ENCODE data around the gene EPAS1.

- TF ChIP-seq, protein P1, sequence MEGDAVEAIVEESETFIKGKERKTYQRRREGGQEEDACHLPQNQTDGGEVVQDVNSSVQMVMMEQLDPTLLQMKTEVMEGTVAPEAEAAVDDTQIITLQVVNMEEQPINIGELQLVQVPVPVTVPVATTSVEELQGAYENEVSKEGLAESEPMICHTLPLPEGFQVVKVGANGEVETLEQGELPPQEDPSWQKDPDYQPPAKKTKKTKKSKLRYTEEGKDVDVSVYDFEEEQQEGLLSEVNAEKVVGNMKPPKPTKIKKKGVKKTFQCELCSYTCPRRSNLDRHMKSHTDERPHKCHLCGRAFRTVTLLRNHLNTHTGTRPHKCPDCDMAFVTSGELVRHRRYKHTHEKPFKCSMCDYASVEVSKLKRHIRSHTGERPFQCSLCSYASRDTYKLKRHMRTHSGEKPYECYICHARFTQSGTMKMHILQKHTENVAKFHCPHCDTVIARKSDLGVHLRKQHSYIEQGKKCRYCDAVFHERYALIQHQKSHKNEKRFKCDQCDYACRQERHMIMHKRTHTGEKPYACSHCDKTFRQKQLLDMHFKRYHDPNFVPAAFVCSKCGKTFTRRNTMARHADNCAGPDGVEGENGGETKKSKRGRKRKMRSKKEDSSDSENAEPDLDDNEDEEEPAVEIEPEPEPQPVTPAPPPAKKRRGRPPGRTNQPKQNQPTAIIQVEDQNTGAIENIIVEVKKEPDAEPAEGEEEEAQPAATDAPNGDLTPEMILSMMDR (IDR thresholded peaks at IDR 0.05), result no peak
- TF ChIP-seq POLR2A (IDR thresholded peaks at IDR 0.05), result no peak
Observed at GRCh38 chr2:46278952-46279351, 18.3 kb upstream of the EPAS1 start.

Data from thyroid gland (tissue), 4 donors.